Ovary (tissue), 3 donors: ENCODE results near the gene PLXNA4.

Experiments used
- CTCF ChIP-seq, 3 donors: fragments of 450-650 bp in 2 of 3; fragments of 200-600 bp in 1 of 3; IDR thresholded peaks; one replicate each; pipeline versions ENCODE4 v1.5.1 to v1.8.0; 2016 to 2022; ENCODE audit warnings: antibody characterized with exemption in 3 of 3, mild to moderate bottlenecking in 1 of 3
- EP300 ChIP-seq: sonication (generic); formaldehyde crosslinking; IDR thresholded peaks from one replicate; pipeline ENCODE4 v1.6.1; 2017; ENCODE audit warnings: antibody characterized with exemption
- donor health status: DM: no; HTN: no; CAD: no.

DNA sequence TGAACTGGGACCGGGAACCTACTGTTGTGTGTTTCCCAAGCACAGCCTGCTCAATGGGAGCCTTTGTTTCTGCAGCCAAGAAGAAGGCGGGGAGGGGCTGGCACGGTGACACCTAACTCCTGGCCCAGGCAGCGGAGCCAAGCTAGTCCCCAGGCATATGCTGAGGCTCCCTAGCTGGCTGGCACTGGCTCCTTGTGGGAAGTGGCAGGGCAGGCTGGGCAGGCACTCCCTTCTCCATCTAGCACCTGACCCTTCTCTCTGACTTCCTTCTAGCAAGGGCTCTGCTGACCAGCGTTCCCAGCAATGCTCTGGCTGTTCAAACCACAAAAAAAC, 325.0 kb downstream of the PLXNA4 start:
- no peak for TF ChIP-seq EP300
- no peak for TF ChIP-seq CTCF (IDR thresholded peaks at IDR 0.05)
